ENCODE results near the gene PLOD2. TPM values are rescaled to one million over a fixed set of nuclear protein-coding genes. Genes with fewer than 3 reads are reported as not detected.

PLOD2 gene
- total and polyA plus RNA-seq, 2 donors (not counting 1 experiment from before 2014, with no cell fraction given), result not detected

GRCh38 chr3:146136647-146137046 lies 24.3 kb downstream of the PLOD2 start:
- no peaks in the 10 kb centered on the region for H3K79me2 ChIP-seq (ENCODE audit: control insufficient read depth, insufficient read depth, low read length)

More at GRCh38 chr3:146136647-146137046, 24.3 kb downstream of the PLOD2 start:
- intact Hi-C loops (cut with micrococcal nuclease), result no loop called here
- Histone ChIP-seq H3K27me3 (replicated peaks in 1 of 4; ENCODE audit: control extremely low read depth in 1 of 4, control insufficient read depth in 3 of 4, insufficient read depth in 4 of 4, low read length in 3 of 4) (no peaks in the 10 kb centered on the region), H3K4me3 (ENCODE audit: control extremely low read depth in 1 of 5, extremely low read depth in 1 of 5, insufficient read depth in 1 of 5, low read depth in 2 of 5, low read length in 4 of 5) (no peak overlapping the region), H3K4me1 (ENCODE audit: control insufficient read depth in 2 of 2, insufficient read depth in 2 of 2, low read length in 2 of 2) (no peaks in the 10 kb centered on the region), H3K27ac (ENCODE audit: low read length in 2 of 2) (no peak overlapping the region), H3K4me2 (replicated peaks; ENCODE audit: low read depth, low read length, poor library complexity, severe bottlenecking) (no peak overlapping the region), H3K36me3 (replicated peaks in 1 of 2; ENCODE audit: control extremely low read depth in 1 of 2, control insufficient read depth in 1 of 2, extremely low read depth in 1 of 2, insufficient read depth in 2 of 2, low read length in 1 of 2) (no peaks in the 10 kb centered on the region), H3K9me3 (ENCODE audit: control extremely low read depth in 1 of 3, control insufficient read depth in 2 of 3, insufficient read depth in 1 of 3, low read length in 2 of 3) (no peaks in the 10 kb centered on the region), H3K9ac (ENCODE audit: low read length) (no peak overlapping the region), H2AFZ (ENCODE audit: insufficient read depth, low read depth, low read length, poor library complexity, severe bottlenecking) (no peak overlapping the region), H4K20me1 (ENCODE audit: control insufficient read depth, insufficient read depth, low read length, poor library complexity, severe bottlenecking) (no peaks in the 10 kb centered on the region)
- WGBS (ENCODE audit: insufficient coverage), result no CpG with 5 or more reads among the region's 3 CpGs
- DNase-seq (no peak), ATAC-seq (ENCODE audit: low read depth) (no peak)
- H3K9me3 Mint-ChIP-seq (ENCODE audit: insufficient read depth), result no peaks in the 10 kb centered on the region
- no peaks in the 10 kb centered on the region for H3K4me1 Mint-ChIP-seq
- H3K4me3 Mint-ChIP-seq, result no peak overlapping the region
- H3K27me3 Mint-ChIP-seq, result no peaks in the 10 kb centered on the region
- TF ChIP-seq CTCF (IDR thresholded peaks at IDR 0.05) (no peak), EZH2 (IDR thresholded peaks at IDR 0.05; ENCODE audit: borderline replicate concordance, insufficient read depth, low read depth, low read length, poor library complexity, severe bottlenecking) (no peak)
- ChIA-PET CTCF (no interaction called here), POLR2A (no interaction called here)
- no peak overlapping the region for H3K27ac Mint-ChIP-seq
